HEK293 (cell line): ENCODE results near the gene FOXP3.

Experiments
- CTCF ChIA-PET: fragments of 350-600 bp; formaldehyde crosslinking; extraction: SDS; loops from one replicate; lab custom pipeline; 2021; ENCODE audit warnings: antibody characterized with exemption; lab: Yijun Ruan, JAX
- POLR2A ChIA-PET: fragments of 300-600 bp; formaldehyde crosslinking; extraction: SDS; loops from one replicate; lab custom pipeline; 2020; ENCODE audit warnings: antibody characterized with exemption, inconsistent platforms; lab: Yijun Ruan, JAX
- H3K27ac ChIP-seq: fragments of 200-500 bp; sonication (Bioruptor generic); 2 replicates; pipeline ENCODE4 v1.5.1; 2014; ENCODE audit warnings: low read depth, low read length, control low read depth, inconsistent platforms; ENCODE audit errors: extremely low read depth
- H3K36me3 ChIP-seq, 2 experiments: fragments of 200-500 bp in 1 of 2; sonication (Bioruptor generic) in 1 of 2; 1 replicate in 1 of 2; 2 replicates in 1 of 2; pipeline ENCODE4 v1.5.1; 2014 to 2017; ENCODE audit warnings: inconsistent platforms in 2 of 2, low read length in 2 of 2; ENCODE audit not compliant: control insufficient read depth in 2 of 2, insufficient read depth in 1 of 2
- H3K4me1 ChIP-seq: fragments of 200-500 bp; sonication (Bioruptor generic); 2 replicates; pipeline ENCODE4 v1.5.1; 2014; ENCODE audit warnings: mild to moderate bottlenecking, low read length, inconsistent platforms; ENCODE audit not compliant: control insufficient read depth, insufficient read depth
- H3K4me3 ChIP-seq: 2 replicates; pipeline ENCODE4 v1.5.1; 2011; ENCODE audit warnings: low read depth, mild to moderate bottlenecking, control low read depth, low read length, moderate library complexity
- H3K9me3 ChIP-seq: fragments of 200-500 bp; sonication (Bioruptor generic); 2 replicates; pipeline ENCODE4 v1.5.1; 2014; ENCODE audit warnings: low read depth, low read length, inconsistent platforms; ENCODE audit not compliant: control insufficient read depth, insufficient read depth
- HOXA7 ChIP-seq: sonication (generic); formaldehyde crosslinking; IDR thresholded peaks from 2 replicates; pipeline ENCODE4 v1.8.1; 2022; ENCODE audit warnings: missing genetic modification reagents, borderline replicate concordance
- HOXC10 ChIP-seq: sonication (generic); formaldehyde crosslinking; IDR thresholded peaks from 2 replicates; pipeline ENCODE4 v1.8.1; 2023; ENCODE audit warnings: mild to moderate bottlenecking, missing genetic modification reagents
- IKZF3 ChIP-seq: fragments of 450-650 bp; IDR thresholded peaks from 2 replicates; pipeline ENCODE4 v1.5.0; 2018; ENCODE audit warnings: missing biosample characterization, mild to moderate bottlenecking, missing genetic modification characterization, moderate library complexity
- PATZ1 ChIP-seq: fragments of 450-650 bp; formaldehyde crosslinking; IDR thresholded peaks from 2 replicates; pipeline ENCODE4 v1.5.1; 2016; ENCODE audit warnings: missing biosample characterization, missing genetic modification characterization
- SP2 ChIP-seq: fragments of 450-650 bp; formaldehyde crosslinking; IDR thresholded peaks from 2 replicates; pipeline ENCODE4 v1.5.1; 2016; ENCODE audit warnings: missing biosample characterization, missing genetic modification characterization
- TCF7L2 ChIP-seq: IDR thresholded peaks from 2 replicates; pipeline ENCODE4 v1.6.1; 2011; ENCODE audit warnings: low read depth, mild to moderate bottlenecking, inconsistent platforms, low read length, moderate library complexity, borderline replicate concordance
- ZBTB44 ChIP-seq: fragments of 450-650 bp; IDR thresholded peaks from 2 replicates; pipeline ENCODE4 v1.5.1; 2018; ENCODE audit warnings: missing biosample characterization, mild to moderate bottlenecking, missing genetic modification characterization
- ZNF221 ChIP-seq: fragments of 450-650 bp; formaldehyde crosslinking; IDR thresholded peaks from 2 replicates; pipeline ENCODE4 v1.5.1; 2017; ENCODE audit warnings: missing biosample characterization, missing genetic modification characterization, borderline replicate concordance
- ZNF223 ChIP-seq: fragments of 450-650 bp; formaldehyde crosslinking; IDR thresholded peaks from 2 replicates; pipeline ENCODE4 v1.5.1; 2016; ENCODE audit warnings: missing biosample characterization, missing genetic modification characterization
- ZNF292 ChIP-seq: fragments of 450-650 bp; formaldehyde crosslinking; IDR thresholded peaks from 2 replicates; pipeline ENCODE4 v1.5.1; 2016; ENCODE audit warnings: low read depth, missing biosample characterization, missing genetic modification characterization, borderline replicate concordance
- ZNF449 ChIP-seq: fragments of 450-650 bp; formaldehyde crosslinking; IDR thresholded peaks from 2 replicates; pipeline ENCODE4 v1.5.1; 2017; ENCODE audit warnings: missing biosample characterization, mild to moderate bottlenecking, missing genetic modification characterization, moderate library complexity
- ZNF510 ChIP-seq: fragments of 450-650 bp; formaldehyde crosslinking; IDR thresholded peaks from 2 replicates; pipeline ENCODE4 v1.5.1; 2018; ENCODE audit warnings: mild to moderate bottlenecking, missing genetic modification characterization, missing biosample characterization; ENCODE audit not compliant: insufficient replicate concordance
- ZNF629 ChIP-seq: fragments of 450-650 bp; formaldehyde crosslinking; IDR thresholded peaks from 2 replicates; pipeline ENCODE4 v1.5.1; 2017; ENCODE audit warnings: missing biosample characterization, missing genetic modification characterization
- ZNF664 ChIP-seq: fragments of 450-650 bp; formaldehyde crosslinking; IDR thresholded peaks from 2 replicates; pipeline ENCODE4 v1.5.1; 2016; ENCODE audit warnings: missing biosample characterization, missing genetic modification characterization
- ZNF677 ChIP-seq: fragments of 450-650 bp; IDR thresholded peaks from 2 replicates; pipeline ENCODE4 v1.5.0; 2018; ENCODE audit warnings: missing biosample characterization, mild to moderate bottlenecking, missing genetic modification characterization, moderate library complexity
- ZNF692 ChIP-seq: fragments of 450-650 bp; formaldehyde crosslinking; IDR thresholded peaks from 2 replicates; pipeline ENCODE4 v1.5.1; 2016; ENCODE audit warnings: missing biosample characterization, missing genetic modification characterization
- ZNF76 ChIP-seq: fragments of 450-650 bp; formaldehyde crosslinking; IDR thresholded peaks from 2 replicates; pipeline ENCODE4; 2016; ENCODE audit warnings: low read depth, missing biosample characterization, missing genetic modification characterization, borderline replicate concordance

FOXP3 gene

GRCh38 chrX:49250578-49250977 is 13.9 kb downstream of the FOXP3 start:
- no peaks in the 10 kb centered on the region for H3K4me1 ChIP-seq
- H3K36me3 ChIP-seq, result peaks cover 0 to 21% of the 10 kb centered on the region in 2 experiments; a peak in 2 of 3 replicates
- no peak overlapping the region for H3K4me3 ChIP-seq
- H3K27ac ChIP-seq, result no peak overlapping the region
- CTCF ChIA-PET, result no interaction called here
- TF ChIP-seq ZNF510 (tag by site-specific recombination) (no peak), ZNF692 (no peak), ZNF664 (tag by site-specific recombination) (no peak), ZNF223 (no peak), ZNF292 (no peak), HOXC10 (CRISPR knock-in tag) (no peak), PATZ1 (tag by site-specific recombination) (no peak), ZNF677 (tag by site-specific recombination) (no peak), TCF7L2 (no peak), IKZF3 (tag by site-specific recombination) (no peak)
- TF ChIP-seq, all 188 proteins: peak for 0
- no peaks in the 10 kb centered on the region for H3K9me3 ChIP-seq
- POLR2A ChIA-PET, result interaction anchor here (1.5 kb wide), 1 partner anchor 60 kb away, joined by 3 read pairs; no protein-coding TSS in a partner anchor

- no peak for TF ChIP-seq SP2 (tag by site-specific recombination)
- TF ChIP-seq HOXA7, result no peak
- TF ChIP-seq ZNF629 (tag by site-specific recombination), result no peak
- TF ChIP-seq, all 188 proteins: peak for 0
- ChIA-PET CTCF (no interaction called here), POLR2A (interaction anchor here (1.5 kb wide), 1 partner anchor 59 kb away, joined by 3 read pairs; no protein-coding TSS in a partner anchor)
- H3K36me3 ChIP-seq, result peaks cover 0 to 21% of the 10 kb centered on the region in 2 experiments; a peak in 2 of 3 replicates
- no peak overlapping the region for H3K27ac ChIP-seq
- H3K4me1 ChIP-seq, result no peaks in the 10 kb centered on the region
- no peaks in the 10 kb centered on the region for H3K9me3 ChIP-seq
- no peak overlapping the region for H3K4me3 ChIP-seq
Observed at GRCh38 chrX:49250066-49250465, 14.4 kb downstream of the FOXP3 start.

- TF ChIP-seq ZNF221 (no peak), ZNF76 (tag by site-specific recombination) (no peak), ZBTB44 (no peak), ZNF449 (tag by site-specific recombination) (no peak)
- TF ChIP-seq, all 188 proteins: peak for 0
- H3K9me3 ChIP-seq, result no peaks in the 10 kb centered on the region
- ChIA-PET CTCF (no interaction called here), POLR2A (interaction anchor here (1.5 kb wide), 1 partner anchor 59 kb away, joined by 3 read pairs; no protein-coding TSS in a partner anchor)
- no peaks in the 10 kb centered on the region for H3K4me1 ChIP-seq
- no peak overlapping the region for H3K27ac ChIP-seq
- peaks cover 4 to 25% of the 10 kb centered on the region in 2 experiments; a peak in 2 of 3 replicates for H3K36me3 ChIP-seq
- H3K4me3 ChIP-seq, result no peak overlapping the region
Observed at GRCh38 chrX:49249616-49250015, 14.9 kb downstream of the FOXP3 start.
